K562 (cell line): ENCODE data around the gene TRMT112. TPM values are rescaled to one million over a fixed set of nuclear protein-coding genes. Genes with fewer than 3 reads are reported as not detected.

ENCODE experiments used
- EGR1 ChIP-seq: fragments of 450-650 bp; conservative IDR thresholded peaks from 2 replicates; pipeline ENCODE4 v1.6.1; 2017; ENCODE audit warnings: mild to moderate bottlenecking
- PCBP2 ChIP-seq: fragments of 200-400 bp; formaldehyde crosslinking; IDR thresholded peaks from 2 replicates; pipeline ENCODE4 v1.6.1; 2018; ENCODE audit warnings: low read length, low read depth, mild to moderate bottlenecking, moderate library complexity; ENCODE audit not compliant: poor library complexity, severe bottlenecking
- PTTG1 ChIP-seq: fragments of 450-650 bp; IDR thresholded peaks from 2 replicates; pipeline ENCODE4 v1.6.1; 2016; ENCODE audit warnings: low read depth, mild to moderate bottlenecking, missing genetic modification characterization, missing compliant biosample characterization
- RCOR1 ChIP-seq, 2 experiments: IDR thresholded peaks; 2 replicates each; pipeline ENCODE4 v1.6.1; 2012; ENCODE audit warnings: low read depth in 2 of 2, low read length in 2 of 2, borderline replicate concordance in 1 of 2, improper control_type of control experiment in 1 of 2
- SAP30 ChIP-seq: fragments of 200-600 bp; sonication (generic); IDR thresholded peaks from 2 replicates; pipeline ENCODE4 v1.6.1; 2012; ENCODE audit warnings: borderline replicate concordance, low read depth, mild to moderate bottlenecking, moderate library complexity, low read length, control low read depth, inconsistent platforms; ENCODE audit not compliant: insufficient read depth, poor library complexity, severe bottlenecking
- SIN3A ChIP-seq, 2 experiments: fragments of 150-350 bp in 1 of 2; IDR thresholded peaks; 2 replicates each; pipeline ENCODE4 v1.6.1; 2011 to 2016; ENCODE audit warnings: borderline replicate concordance in 2 of 2, low read depth in 2 of 2, low read length in 2 of 2, mild to moderate bottlenecking in 2 of 2, moderate library complexity in 2 of 2; ENCODE audit not compliant: control insufficient read depth in 1 of 2
- SRSF9 ChIP-seq: fragments of 200-400 bp; formaldehyde crosslinking; IDR thresholded peaks from 2 replicates; pipeline ENCODE4 v1.6.1; 2017; ENCODE audit warnings: low read depth, low read length, borderline replicate concordance
- TAF15 ChIP-seq: fragments of 200-400 bp; formaldehyde crosslinking; IDR thresholded peaks from 2 replicates; pipeline ENCODE4 v1.6.1; 2017; ENCODE audit warnings: mild to moderate bottlenecking, low read depth, low read length, moderate library complexity
- TGIF2 ChIP-seq: sonication (generic); formaldehyde crosslinking; IDR thresholded peaks from 2 replicates; pipeline ENCODE4 v1.8.1; 2022; ENCODE audit warnings: mild to moderate bottlenecking, missing genetic modification reagents, moderate library complexity
- TRIM28 ChIP-seq: fragments of 450-650 bp; IDR thresholded peaks from 2 replicates; pipeline ENCODE4 v1.6.1; 2017
- ZNF232 ChIP-seq: sonication (generic); formaldehyde crosslinking; IDR thresholded peaks from 2 replicates; pipeline ENCODE4 v1.8.0; 2022; ENCODE audit warnings: mild to moderate bottlenecking, missing genetic modification reagents
- ZNF592 ChIP-seq: fragments of 450-650 bp; IDR thresholded peaks from 2 replicates; pipeline ENCODE4 v1.6.1; 2017; ENCODE audit warnings: antibody characterized with exemption, mild to moderate bottlenecking
- polyA plus RNA-seq, 8 experiments: library from polyadenylated mRNA; depleted of rRNA in 4 of 8; stranded (reverse) in 5 of 8; unstranded in 3 of 8; fragments of >200 nt; fragmentation: Nextera tagmentation in 2 of 8; fragmentation: Illumina TruSeq in 1 of 8; extraction: Ambion mirVana in 2 of 8; extraction: Trizol in 1 of 8; gene quantifications; 2 replicates each; pipeline versions ENCODE4 v1.2.1 to v1.2.3, GENCODE V29; 2011 to 2014; ENCODE audit warnings: inconsistent platforms in 1 of 8, missing spikeins in 1 of 8
- total RNA-seq, 7 experiments: library from RNA; depleted of rRNA in 6 of 7; stranded (reverse); fragments of >200 nt in 6 of 7; fragmentation: Illumina TruSeq in 2 of 7; extraction: Trizol in 2 of 7; gene quantifications; 2 replicates each; pipeline versions ENCODE4 v1.2.1 to v1.2.3, GENCODE V29; 2011 to 2021; ENCODE audit warnings: low replicate concordance in 1 of 7
- TF ChIP-seq, protein P1 (sequence below): fragments of 200-400 bp; formaldehyde crosslinking; IDR thresholded peaks from 2 replicates; pipeline ENCODE4 v1.6.1; 2017; ENCODE audit warnings: mild to moderate bottlenecking, low read depth, low read length, moderate library complexity
- TF ChIP-seq, protein P2 (sequence below): fragments of 250-450 bp; sonication (Bioruptor Pico); IDR thresholded peaks from 2 replicates; pipeline ENCODE4 v1.6.1; 2021; ENCODE audit warnings: mild to moderate bottlenecking
- TF ChIP-seq, protein P3 (sequence below): sonication (generic); formaldehyde crosslinking; IDR thresholded peaks from 2 replicates; pipeline ENCODE4 v1.8.0; 2022; ENCODE audit warnings: mild to moderate bottlenecking, missing genetic modification reagents, borderline replicate concordance

The TRMT112 gene
- total and polyA plus RNA-seq, 9 of the 15 experiments (the other 6 are each of a cell fraction or from before 2014, with no cell fraction given): 162 to 444 (median 300) TPM

GRCh38 chr11:64358907-64359711, 41.8 kb upstream of the TRMT112 start, which contains the start of gene RPS6KA4 (continued):
- TF ChIP-seq ZNF592 (peak; percentile 64; the same call in 1 of the 2 replicates), SIN3A (IDR thresholded peaks at IDR 0.05; ENCODE audit: borderline replicate concordance in 2 of 2, control insufficient read depth in 1 of 2, low read depth in 2 of 2, low read length in 2 of 2) (peak; percentile 40 to 68; a peak in 2 of 4 replicates), SRSF9 (no peak), TAF15 (no peak), ZNF232 (CRISPR knock-in tag) (0 out of 2 replicates have a peak, but pooled peaks have one; percentile 37), PCBP2 (no peak), EGR1 (0 out of 2 replicates have a peak, but pooled peaks have one; percentile 10), SAP30 (no peak), TRIM28 (no peak), TGIF2 (no peak), PTTG1 (tag) (no peak), RCOR1 (IDR thresholded peaks at IDR 0.05; ENCODE audit: borderline replicate concordance in 1 of 2, low read depth in 2 of 2, low read length in 2 of 2) (peak in 1 of 2 experiments; percentile 12; a peak in 1 of 4 replicates)
- TF ChIP-seq, protein P1, sequence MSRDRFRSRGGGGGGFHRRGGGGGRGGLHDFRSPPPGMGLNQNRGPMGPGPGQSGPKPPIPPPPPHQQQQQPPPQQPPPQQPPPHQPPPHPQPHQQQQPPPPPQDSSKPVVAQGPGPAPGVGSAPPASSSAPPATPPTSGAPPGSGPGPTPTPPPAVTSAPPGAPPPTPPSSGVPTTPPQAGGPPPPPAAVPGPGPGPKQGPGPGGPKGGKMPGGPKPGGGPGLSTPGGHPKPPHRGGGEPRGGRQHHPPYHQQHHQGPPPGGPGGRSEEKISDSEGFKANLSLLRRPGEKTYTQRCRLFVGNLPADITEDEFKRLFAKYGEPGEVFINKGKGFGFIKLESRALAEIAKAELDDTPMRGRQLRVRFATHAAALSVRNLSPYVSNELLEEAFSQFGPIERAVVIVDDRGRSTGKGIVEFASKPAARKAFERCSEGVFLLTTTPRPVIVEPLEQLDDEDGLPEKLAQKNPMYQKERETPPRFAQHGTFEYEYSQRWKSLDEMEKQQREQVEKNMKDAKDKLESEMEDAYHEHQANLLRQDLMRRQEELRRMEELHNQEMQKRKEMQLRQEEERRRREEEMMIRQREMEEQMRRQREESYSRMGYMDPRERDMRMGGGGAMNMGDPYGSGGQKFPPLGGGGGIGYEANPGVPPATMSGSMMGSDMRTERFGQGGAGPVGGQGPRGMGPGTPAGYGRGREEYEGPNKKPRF: no peak
- TF ChIP-seq, protein P2, sequence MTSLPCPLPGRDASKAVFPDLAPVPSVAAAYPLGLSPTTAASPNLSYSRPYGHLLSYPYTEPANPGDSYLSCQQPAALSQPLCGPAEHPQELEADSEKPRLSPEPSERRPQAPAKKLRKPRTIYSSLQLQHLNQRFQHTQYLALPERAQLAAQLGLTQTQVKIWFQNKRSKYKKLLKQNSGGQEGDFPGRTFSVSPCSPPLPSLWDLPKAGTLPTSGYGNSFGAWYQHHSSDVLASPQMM (CRISPR knock-in tag): no peak
- TF ChIP-seq, protein P3, sequence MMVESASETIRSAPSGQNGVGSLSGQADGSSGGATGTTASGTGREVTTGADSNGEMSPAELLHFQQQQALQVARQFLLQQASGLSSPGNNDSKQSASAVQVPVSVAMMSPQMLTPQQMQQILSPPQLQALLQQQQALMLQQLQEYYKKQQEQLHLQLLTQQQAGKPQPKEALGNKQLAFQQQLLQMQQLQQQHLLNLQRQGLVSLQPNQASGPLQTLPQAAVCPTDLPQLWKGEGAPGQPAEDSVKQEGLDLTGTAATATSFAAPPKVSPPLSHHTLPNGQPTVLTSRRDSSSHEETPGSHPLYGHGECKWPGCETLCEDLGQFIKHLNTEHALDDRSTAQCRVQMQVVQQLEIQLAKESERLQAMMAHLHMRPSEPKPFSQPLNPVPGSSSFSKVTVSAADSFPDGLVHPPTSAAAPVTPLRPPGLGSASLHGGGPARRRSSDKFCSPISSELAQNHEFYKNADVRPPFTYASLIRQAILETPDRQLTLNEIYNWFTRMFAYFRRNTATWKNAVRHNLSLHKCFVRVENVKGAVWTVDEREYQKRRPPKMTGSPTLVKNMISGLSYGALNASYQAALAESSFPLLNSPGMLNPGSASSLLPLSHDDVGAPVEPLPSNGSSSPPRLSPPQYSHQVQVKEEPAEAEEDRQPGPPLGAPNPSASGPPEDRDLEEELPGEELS (CRISPR knock-in tag): peak; percentile 74; the same call in 1 of the 2 replicates
